ENCODE measurements around the gene HBE1.
A peak's percentile ranks its signal among the peaks of the same experiment; 100 is the strongest.
"Not testable (repeated sequence)": the region's sequence is repeated elsewhere in the genome, so short reads cannot be mapped to it uniquely, and the experiment has no call there.

Gene HBE1

DNA sequence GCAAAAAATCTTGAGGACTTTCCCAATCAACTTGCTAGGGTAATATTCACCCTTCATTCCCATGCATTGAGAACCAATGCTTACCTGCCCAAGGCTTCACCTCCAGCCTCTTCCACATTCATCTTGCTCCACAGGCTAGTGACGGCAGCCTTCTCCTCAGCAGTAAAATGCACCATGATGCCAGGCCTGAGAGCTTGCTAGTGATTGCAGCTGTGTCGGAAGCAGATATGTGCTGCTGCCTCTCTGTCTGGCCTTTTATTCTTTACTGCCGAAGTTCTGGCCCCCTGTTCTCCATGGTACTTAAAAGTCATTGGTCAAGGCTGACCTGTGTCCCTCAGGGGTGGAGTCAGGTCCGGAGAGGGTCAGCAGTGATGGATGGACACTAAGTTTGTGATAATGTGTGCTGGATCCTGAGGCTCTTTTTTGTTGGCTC lies at the start of gene HBE1:
TSS of gene HBE1 (minus strand) at position 231 of the 433 bp plus-strand sequence. CDS start at position 176, 55 bp downstream.
- DNase-seq, result no peak

DNA sequence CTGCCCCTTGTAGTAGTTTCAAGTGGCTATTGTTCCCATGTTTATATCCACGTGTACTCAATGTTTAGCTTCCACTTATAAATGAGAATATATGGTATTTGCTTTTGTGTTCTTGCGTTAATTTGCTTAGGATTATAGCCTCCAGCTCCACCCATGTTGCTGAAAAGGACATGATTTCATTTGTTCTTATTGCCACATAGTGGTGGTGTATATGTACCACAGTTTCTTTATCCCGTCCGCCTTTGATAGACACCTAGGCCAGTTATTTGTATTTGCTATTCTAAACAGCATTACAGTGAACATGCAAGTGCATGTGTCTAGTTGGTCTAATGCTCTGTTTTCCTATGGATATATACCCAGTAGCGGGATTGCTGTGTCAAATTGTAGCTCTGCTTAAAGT lies 47.5 kb upstream of the HBE1 start:
- DNase-seq, result no peak

- not testable (repeated sequence) for DNase-seq
These were observed 43.7 kb upstream of the HBE1 start for GRCh38 chr11:5313326-5314023.

DNA sequence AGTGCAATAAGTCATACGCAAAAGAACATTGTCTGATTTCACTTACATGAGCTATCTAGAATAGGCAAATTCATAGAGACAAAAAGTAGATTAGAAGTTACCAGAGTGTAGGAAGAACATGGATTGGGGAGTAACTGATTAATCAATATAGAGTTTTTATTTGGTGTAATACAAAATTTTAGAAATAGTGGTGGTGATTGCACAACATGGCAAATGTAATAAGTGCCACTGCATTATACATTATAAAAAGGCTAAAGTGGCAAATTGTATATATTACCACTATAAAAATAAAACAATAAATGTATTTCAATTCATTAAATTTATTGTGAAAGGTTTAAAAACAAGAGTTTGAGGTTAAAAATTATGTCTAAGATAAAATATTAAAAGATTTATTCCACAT lies 40.7 kb upstream of the HBE1 start:
- no peak for DNase-seq

GRCh38 chr11:5307256-5308019 lies 37.7 kb upstream of the HBE1 start:
- DNase-seq, result no peak

DNA sequence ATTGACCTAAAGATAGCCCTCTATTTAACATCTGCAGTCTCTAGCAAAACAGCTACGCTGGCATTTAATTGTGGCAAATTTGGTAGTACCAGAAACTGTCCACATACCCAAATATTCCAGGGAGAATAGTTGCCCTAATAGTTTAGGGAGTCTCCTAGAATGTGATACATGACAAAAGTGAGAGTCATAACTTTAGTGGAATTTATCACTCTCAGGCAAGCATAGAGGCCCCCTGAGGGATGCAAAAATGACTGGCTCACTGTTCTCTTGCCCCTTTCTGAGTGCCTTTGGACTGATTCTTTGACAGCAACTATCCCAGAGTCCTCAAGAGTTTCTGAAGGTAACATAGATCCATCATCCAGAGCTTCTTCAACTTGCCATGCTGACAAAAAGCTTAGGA lies 34.3 kb upstream of the HBE1 start:
- DNase-seq, result no peak

DNA sequence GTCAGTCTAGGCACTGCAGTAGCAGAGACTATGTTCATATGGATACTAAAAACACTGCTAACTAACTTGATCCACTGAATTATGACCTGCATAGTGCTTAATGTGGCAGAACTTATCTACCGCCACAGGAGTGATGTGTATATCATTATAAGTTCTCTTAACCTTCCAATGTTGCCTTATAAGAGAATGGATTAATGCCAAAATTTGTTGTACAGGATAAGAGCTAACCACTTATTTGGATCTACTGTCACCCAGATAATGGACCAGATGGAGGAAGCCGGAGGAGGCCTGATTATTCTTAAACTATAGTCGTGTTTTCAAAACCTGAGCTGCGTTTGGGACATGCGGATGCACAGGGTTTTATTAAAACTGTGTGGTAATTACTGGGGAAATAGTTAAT lies 33.9 kb upstream of the HBE1 start:
- DNase-seq, result no peak

DNA sequence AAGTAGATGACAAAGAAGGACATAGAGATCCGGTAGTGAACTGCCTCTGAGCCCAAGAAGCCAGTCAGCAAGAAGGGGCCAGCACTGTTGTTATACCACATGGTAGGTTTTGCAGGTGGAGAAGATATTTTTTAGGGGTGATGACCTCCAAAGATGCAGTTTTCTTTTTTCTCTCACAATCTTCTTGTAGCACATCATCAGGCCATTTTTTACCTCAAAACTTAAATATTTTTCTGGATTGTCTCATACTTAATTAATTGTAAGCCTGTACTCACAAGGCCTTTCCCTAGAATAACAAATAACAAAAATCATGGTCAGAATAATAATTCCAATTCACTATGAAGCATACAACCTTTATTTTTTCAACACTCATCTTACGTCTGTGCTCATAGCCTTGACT lies 32.1 kb upstream of the HBE1 start, which contains the start of gene OR51B4:
TSS of gene OR51B4 (minus strand) at position 101 of the 400 bp plus-strand sequence. CDS start at position 101, 0 bp downstream.
- no peak for DNase-seq

- DNase-seq, result no peak
These were observed 30.5 kb upstream of the HBE1 start for GRCh38 chr11:5300251-5300650.

GRCh38 chr11:5298451-5298850 lies 28.7 kb upstream of the HBE1 start:
- no peak for DNase-seq

DNA sequence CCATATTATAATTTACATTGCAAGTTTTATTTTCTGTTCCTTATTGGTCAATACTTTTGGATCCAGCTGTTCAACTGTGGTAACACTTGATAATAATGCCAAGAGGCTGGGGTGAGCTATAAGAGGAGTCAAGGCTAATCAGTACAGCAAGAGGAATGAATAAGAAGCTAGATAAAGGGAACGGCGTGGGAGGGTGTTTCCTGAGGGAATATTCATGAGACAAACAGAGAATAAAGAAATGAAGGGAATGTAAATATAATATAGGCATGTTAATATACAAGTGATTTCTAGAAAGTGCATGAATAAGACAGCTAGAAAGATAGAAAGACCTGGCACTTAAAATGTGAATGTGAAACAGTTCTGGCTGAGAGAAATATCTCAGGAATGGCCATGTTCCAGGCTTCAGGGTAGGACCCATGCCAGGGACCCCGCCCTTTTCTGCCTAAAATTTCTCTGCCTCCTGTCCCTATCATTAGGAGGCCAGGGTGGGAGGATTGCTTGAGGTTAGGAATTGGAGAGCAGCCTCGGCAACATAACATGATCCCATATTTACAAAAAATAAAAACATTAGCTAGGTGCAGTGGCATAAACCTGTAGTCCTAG lies 28.1 kb upstream of the HBE1 start:
- no peak for DNase-seq

GRCh38 chr11:5294342-5294995 lies 24.7 kb upstream of the HBE1 start:
- not testable (repeated sequence) for DNase-seq

GRCh38 chr11:5293028-5293427 lies 23.3 kb upstream of the HBE1 start:
- DNase-seq, result no peak

- DNase-seq, result peak; percentile 69
These were observed 21.6 kb upstream of the HBE1 start for GRCh38 chr11:5291207-5291838.

- DNase-seq, result no peak
These were observed 20.4 kb upstream of the HBE1 start for GRCh38 chr11:5290106-5290505.

GRCh38 chr11:5289696-5290095 lies 20.0 kb upstream of the HBE1 start:
- peak; percentile 42 for DNase-seq

- peak; percentile 42 for DNase-seq
These were observed 19.3 kb upstream of the HBE1 start for GRCh38 chr11:5288906-5289550.

- DNase-seq, result no peak
These were observed 18.6 kb upstream of the HBE1 start for GRCh38 chr11:5288108-5288905.

GRCh38 chr11:5286901-5287300 lies 17.2 kb upstream of the HBE1 start:
- DNase-seq, result no peak

GRCh38 chr11:5286351-5286750 lies 16.6 kb upstream of the HBE1 start:
- no peak for DNase-seq

GRCh38 chr11:5285703-5286340 lies 16.1 kb upstream of the HBE1 start:
- no peak for DNase-seq
